GM21529 (cell line): ENCODE results near the gene PLCXD3.

Experiments used
- ATAC-seq: cut with Tn5 transposase; IDR thresholded peaks from one replicate; pipeline ENCODE4 v1.9.1; 2021; ENCODE audit not compliant: unreplicated experiment

Gene PLCXD3

DNA sequence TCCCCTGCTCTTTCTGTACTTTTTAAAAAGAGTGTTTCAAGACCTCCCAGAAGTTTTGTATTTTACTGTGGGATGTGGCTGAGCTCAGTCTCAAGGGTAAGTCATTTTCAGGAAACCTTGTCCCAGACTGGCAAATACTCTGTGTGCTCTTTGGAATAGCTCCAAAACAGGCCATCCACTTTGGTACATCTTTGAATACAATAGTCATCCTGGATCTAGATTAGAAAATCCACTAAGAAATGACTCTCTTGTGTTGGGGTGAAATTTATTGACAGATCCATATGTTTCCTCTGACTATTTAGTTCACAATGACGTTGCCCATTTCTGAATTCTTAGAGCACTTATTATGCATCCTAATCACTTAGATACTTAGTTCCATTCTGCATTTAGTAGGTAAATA, 95.2 kb downstream of the PLCXD3 start:
- no peak for ATAC-seq

DNA sequence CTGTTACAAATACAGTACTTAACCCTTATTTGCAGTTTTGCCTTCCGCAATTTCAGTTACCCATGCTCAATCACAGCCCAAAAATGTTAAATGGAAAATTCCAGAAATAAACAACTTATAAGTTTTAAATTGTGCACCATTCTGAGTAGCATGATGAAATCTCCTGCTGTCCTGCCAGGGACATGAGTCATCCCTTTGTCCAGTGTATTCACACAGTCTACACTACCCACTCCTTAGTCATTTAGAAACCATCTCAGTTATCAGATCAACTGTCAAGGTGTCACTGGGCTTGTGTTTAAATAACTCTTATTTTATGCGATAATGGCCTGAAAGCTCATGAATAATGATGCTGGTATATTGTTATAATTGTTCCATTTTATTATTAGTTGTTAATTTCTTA, 95.8 kb downstream of the PLCXD3 start:
- no peak for ATAC-seq

DNA sequence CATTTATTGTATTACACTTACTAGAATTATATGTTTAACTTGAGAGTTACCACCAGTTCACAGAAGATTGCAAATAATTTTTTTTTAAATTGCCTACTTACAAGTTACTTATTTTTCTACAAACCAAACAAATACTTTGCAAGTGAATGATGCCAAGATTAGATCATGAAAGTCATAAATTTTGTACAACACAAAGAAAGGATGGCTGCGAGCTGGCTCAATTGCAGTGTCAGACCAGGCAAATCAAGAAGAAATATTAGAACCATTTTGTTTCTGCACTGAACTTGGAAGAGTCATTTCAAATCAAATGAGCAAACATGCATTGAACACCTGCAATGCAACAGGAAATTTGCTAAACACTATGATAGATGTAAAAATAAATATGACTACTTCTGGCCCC, 97.3 kb downstream of the PLCXD3 start:
- no peak for ATAC-seq

DNA sequence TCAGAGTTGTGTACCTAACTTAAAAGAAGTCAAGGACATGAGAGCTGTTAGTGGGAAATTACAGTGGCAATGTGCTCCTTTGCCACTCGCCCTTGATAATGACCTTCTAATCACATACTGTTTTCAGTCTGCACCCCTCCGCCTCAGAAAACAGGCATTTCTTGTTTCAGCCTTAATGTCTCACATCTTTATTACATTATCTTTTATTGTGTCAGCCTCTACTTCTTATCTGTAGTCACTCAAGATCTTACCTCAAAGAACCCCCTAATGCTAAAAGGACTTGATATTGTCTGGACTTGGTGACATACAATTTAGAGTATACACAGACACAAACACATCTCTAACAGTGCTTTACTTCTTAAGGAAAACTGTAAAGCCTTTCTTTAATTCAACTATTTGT, 97.9 kb downstream of the PLCXD3 start:
- ATAC-seq: no peak

DNA sequence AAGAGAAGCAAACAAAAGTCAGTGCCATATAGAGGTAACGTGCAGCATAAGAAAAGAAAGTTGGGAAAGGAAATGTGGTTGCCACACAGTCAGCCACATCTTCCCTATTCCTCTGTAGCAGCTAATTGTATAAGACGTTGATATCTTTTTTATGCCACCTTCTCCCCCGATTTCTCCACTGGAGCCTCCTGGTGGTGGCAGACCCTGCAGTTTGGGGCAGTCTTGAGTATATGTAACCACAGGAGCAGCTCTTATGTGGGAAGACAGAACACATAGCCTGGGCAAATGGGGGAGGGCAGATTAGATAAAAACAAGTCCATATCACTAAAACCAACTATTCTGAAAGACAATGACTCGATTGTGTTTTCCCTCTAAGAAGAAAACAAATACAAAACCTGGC, 99.7 kb downstream of the PLCXD3 start:
- ATAC-seq: no peak

DNA sequence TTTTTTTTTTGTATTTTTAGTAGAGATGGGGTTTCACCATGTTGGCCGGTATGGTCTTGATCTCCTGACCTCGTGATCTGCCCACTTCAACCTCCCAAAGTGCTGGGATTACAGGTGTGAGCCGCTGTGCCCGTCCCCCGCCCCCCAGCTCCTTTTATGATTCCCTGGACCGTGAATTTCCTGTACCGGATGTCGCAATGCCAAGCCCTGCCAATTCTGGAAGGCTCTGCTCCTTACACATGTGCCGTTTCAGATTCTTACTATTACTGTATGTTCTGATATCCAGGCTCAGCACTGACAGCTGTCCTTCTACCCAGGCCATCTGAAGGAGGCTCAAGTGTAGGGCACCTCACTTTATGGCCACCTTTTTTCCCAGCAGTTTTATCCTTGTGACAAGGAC, 100.1 kb downstream of the PLCXD3 start:
- ATAC-seq: no peak

DNA sequence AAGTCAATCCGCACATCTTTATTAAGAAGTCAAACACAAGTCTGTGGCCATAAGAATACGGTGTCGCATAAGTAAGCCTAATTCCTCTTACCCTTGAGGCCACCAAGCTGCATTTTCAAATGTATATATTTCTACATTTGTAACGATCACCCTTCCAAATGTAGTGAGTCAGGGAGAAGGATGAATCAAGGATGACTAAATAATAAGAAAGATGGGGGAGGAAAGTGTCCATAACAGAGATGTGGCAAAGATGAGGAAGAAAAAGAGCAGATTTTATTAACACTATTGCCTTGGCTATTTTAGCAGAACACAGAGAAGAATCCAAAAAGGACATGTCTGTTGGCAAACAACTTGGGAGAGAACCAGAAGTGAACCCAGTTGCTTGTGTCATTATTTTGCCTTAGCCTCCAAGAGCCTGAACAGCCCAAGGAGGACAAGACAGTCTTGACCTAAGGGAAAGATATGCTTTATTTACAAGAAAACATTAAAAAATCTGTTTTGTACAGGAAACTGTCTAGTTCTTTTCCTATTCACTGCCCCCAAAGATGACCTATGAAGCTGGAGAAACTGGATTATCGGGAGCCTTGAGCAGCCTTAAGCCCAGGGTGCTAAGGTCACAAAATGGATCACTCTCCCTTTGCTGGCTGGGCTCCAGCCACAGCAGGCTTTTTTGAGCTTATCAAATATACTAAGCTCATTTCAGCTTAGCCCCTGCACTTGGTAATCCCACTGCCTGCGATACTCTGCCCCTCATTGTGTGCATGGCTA, 101.5 kb downstream of the PLCXD3 start:
- no peak for ATAC-seq

DNA sequence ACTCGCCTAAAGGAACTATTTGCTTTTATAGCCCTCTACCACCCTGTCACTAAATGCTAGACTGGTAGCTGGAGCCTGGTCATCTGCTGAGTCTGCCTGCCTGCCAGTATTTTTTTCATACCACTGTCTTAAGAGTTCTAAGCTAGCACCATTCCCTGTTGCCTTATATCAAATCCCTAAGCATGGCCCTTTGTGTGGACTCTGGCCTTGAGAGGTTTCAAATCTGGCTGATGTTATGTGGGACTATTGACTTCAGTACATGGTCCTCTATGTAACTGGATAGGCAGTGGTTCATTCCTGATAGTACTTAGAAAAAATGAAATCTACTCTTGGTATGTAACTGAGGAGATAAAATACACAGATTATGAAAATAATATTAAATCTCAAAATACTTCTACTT, 103.5 kb downstream of the PLCXD3 start:
- ATAC-seq: no peak

DNA sequence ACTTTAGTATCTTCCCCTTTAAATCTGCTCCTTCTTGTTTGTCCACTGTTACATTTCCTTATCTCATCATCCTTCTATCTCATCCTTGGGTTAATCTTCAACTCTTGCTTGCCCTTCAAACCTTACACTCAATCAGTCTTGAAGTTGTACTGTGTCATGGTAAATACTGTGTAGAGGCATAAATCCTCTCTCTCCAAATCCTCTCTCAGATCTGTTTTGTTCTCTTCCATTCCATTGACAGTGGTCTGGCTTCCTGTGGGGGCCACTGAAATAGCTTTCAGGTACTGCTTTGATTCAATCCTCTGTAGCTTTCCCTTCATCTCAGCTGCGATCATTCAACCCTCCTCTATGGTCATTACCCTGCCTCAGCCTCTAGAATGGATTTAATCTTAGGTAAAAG, 104.0 kb downstream of the PLCXD3 start:
- ATAC-seq: no peak

DNA sequence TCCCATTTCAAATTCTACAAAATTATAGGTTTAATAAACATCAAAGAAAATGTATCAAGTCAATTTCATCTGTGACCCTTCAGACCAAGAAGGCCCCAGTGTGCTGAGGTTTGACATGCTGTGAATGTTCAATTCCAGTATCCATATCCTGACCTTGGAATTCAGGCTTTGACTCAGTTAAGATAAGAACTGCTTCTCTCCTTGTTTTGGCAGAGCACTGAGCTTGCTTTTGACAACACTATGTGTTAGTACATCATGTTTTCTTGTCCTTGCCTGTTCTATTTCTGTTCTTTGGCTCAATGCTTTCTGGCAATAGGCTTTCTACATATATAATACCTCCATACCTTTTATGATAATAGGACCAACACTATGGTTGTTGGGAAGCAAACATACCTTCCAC, 105.6 kb downstream of the PLCXD3 start:
- no peak for ATAC-seq

DNA sequence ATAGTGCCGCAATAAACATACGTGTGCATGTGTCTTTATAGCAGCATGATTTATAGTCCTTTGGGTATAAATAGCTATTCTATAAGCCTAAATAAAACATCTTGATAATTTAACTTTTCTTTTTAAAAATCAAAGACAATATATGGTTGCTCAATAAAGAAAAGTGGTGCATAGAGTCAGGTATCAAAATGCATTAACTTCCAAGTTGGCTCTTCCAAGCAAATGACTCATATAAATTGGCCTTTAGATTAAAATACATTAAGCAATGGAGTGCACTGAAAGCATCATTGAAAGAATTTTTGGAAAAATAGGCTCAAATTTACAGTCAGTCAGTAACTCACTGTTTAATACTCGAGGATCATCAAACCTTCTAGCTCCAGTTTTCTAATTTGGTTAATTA, 106.6 kb downstream of the PLCXD3 start:
- ATAC-seq: no peak

DNA sequence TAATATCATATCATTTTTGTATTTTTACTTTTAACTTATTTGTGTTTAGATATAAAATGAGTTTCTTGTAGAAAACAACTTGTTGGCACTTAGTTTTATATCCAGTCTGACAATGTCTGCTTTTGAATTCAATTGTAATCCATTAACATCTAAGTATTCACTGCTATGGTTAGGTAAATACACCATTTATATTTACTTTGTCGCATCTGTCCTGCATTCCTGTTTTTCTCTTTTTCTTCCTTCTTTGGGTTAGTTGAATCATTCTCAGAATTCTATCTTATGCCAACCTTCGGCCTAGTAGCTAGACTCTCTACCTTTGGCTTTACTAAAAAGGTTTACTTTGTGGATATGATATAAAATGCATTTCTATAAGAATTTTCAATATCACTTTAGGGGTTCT, 107.6 kb downstream of the PLCXD3 start:
- no peak for ATAC-seq

DNA sequence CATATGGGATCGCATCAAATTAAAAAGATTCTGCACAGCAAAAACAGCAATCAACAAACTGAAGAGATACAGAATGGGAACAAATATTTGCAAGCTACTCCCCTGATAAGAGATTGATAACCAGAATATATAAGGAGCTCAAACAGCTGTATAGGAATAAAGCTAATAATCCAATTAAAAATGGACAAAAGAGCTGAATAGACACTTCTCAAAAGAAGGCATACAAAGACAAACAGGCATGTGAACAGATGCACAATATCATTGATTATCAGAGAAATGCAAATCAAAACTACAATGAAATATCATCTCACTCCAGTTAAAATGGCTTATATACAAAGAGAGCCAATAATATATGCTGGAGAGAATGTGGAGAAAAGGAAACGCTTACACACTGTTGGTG, 110.6 kb downstream of the PLCXD3 start:
- ATAC-seq: no peak

DNA sequence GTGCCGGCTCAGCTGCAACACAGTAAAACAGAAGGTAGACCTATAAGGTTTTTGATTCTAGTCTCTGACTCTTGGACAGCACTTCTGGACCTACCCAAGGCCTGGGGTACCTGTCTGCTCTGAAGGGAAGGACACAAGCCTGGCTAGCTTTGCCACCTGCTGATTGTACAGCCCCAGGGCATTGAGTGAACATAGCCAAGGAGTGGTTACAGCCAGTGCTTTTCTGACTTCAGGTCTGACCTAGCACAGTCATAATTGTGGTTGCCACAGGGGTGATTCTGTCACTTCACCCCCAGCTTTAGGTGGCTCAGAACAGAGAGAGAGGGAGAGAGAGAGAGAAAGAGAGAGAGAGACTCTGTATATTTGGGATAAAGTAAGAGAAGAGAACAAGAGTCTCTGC, 118.4 kb downstream of the PLCXD3 start:
- ATAC-seq: no peak

DNA sequence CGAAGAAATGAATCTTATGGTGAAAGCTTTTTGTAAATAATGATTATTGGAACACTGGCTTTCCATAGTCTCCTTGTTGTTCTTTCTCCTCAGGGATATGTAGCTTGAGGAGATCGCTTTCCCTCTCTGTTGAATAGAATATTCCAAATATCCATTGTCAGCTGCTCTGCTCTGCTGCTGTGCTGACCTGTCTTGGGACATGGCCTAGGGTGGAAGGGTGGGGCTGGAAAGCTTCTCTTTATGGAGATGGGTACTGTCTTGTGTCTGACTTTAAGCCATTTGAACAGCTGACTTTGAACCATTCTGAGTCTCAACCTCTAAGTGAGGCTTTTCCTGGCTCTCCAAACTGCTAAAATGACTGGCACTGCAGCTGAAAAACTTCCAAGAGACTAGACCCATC, 135.8 kb downstream of the PLCXD3 start:
- ATAC-seq: no peak

DNA sequence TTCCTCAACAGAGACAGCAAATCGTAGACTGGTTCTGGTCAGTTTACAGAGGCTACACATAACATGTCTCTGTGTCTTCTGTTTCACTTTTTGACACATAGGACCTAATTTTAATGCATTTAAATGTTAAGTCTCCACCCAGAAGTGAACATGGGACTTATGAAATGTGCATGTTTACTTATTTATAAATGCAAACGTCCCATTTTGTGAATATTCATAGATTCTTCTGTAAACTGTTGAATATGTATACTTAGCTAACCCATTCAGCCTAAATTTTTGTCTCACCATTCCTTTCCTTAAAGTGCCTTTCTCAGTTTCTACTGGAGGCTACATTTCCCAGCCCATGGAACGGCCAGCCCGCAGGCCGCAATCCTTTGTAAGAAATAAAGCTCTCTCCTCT, 137.2 kb downstream of the PLCXD3 start:
- no peak for ATAC-seq

DNA sequence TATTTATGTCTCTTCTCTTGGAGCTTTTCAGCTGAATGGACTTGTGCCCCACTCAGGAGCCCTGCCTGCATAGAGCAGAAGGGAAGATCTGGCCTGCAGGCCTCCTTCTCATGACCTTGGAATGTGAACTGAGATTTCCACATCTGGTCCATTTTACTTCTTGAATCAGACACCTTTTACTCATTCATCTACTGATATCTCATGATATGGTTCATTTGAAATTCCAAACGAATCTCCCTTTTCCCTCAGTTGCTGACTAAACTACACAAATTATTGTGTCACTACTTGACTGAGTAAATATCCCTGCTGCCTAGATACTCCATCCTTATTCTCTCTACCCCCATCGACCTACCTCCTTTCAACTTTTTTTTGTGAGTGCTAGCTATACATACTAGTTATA, 138.7 kb downstream of the PLCXD3 start:
- ATAC-seq: no peak

DNA sequence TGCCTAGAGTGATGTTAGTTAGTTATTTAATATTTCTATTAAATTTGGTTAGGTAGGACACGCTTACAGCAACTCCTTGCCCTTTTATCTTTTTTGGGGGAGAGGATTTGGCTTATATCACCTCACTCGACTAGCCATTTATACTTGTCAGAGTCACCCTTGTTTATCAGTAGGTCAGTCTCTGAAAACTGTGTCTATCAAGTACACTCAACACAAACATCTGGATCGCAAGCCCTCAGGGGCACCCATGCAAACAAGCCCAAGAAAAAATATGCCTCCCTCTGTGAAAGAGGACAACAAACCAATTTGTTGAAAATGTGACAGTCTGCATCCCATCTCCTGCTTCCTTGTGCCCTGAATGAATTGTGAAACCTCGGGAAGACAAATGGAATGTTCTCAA, 139.9 kb downstream of the PLCXD3 start:
- no peak for ATAC-seq

DNA sequence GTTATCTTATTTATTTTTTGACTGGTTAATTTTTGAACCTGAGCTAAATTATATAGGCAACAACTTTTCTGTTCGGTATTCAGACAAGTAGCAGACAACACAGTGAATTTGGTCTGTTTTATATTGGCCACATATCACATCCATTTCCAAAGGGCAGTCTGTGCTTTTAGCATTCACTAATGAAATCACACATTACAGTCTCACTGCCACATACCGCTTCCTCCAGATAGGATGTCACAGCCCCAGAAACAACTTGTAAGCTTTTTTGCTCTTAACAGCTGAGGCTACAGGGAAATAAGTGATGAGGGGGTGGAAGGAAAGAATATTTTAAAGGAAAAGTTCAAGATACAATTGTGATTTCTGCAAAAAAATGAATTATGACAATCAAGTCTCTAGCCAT, 140.6 kb downstream of the PLCXD3 start:
- ATAC-seq: no peak

DNA sequence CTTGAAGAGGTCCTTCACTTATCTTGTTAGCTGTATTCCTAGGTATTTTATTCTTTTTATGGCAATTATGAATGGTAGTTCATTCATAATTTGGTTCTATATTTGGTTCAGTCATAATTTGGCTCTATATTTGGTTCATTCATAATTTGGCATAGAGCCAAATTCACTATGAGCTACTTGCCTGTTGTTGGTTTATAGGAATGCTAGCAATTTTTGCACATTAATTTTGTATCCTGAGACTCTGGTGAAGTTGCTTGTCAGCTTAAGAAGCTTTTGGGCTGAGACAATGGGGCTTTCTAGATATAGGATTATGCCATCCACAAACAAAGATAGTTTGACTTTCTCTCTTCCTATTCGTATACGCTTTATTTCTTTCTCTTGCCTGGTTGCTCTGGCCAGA, 142.2 kb downstream of the PLCXD3 start:
- no peak for ATAC-seq

DNA sequence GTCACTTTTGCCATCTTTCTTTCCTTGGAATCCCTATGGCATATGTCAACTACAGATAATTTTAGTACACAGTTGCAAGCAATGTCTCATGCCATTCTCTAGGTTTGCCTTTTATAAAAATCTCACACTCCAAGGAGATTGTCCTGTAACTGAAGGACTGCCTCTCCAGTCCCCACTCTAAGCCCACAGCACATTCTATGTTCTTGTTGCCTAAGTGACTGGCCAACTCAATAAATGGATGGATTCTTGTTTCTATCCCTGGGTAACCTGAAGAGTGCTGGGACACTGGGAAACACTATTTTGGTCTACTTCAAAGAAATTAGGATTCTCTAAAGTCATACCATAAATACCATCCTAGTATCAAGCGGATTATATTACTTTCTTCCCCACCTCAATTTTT, 145.0 kb downstream of the PLCXD3 start:
- ATAC-seq: no peak

DNA sequence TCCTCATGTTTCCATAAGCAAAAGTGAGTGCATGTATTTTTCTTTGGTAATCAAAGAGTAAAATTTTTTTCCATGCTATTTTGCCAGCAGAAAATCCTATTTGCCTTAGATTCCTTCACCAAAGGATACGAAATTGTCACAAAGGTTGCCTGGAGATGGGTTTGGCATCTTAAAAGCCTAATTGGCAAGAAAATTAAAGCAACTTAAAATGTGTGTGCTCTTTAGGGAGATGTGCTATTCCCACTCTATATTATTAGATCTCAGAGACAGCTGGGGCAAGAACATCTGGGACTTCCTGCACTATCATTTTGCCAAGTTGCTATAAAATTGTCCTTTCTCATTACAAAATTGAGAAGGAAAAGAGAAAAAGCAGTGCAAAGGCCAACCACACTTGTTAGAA, 146.1 kb downstream of the PLCXD3 start:
- no peak for ATAC-seq

DNA sequence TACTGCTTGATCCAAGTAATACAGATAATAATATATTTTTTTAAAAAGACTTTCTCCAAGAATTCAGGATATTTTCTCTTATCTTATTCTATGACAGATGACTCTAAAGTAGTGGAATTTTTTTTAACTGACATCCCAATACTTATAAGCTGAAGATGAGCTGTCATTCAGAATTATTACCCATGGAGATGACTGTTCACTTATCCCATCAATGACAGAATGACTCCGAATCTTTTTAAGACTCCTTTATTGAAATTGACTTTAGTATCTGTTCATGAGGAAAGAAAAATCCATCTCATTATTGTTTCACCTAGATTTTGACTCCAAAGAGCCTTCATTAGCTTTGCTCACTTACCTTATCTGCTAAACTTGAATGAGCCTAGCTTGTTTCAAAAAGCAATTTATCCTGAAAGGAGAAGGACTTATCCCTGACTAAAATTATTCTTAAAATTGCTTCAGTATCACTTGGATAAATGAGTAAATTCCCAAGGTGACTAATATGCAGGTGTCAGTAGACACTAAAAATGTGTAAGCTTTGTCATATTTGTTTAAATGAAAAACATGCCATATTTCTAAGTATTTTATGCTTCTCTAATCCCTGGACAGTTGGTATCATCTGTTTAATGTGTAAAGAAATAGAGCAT, 146.9 kb downstream of the PLCXD3 start:
- ATAC-seq: no peak
